NT2/D1 (cell line): ENCODE data around the gene WNT6.

Source experiments
- SUZ12 ChIP-seq: IDR thresholded peaks from 2 replicates; pipeline ENCODE4 v1.6.1; 2011; ENCODE audit not compliant: insufficient read length, insufficient read depth; ENCODE audit errors: extremely low read depth
- YY1 ChIP-seq: IDR thresholded peaks from 2 replicates; pipeline ENCODE4 v1.6.1; 2011; ENCODE audit not compliant: insufficient read length, insufficient read depth
- ZNF274 ChIP-seq: IDR thresholded peaks from 2 replicates; pipeline ENCODE4 v1.6.1; 2011; ENCODE audit warnings: mild to moderate bottlenecking, low read depth, low read length

DNA sequence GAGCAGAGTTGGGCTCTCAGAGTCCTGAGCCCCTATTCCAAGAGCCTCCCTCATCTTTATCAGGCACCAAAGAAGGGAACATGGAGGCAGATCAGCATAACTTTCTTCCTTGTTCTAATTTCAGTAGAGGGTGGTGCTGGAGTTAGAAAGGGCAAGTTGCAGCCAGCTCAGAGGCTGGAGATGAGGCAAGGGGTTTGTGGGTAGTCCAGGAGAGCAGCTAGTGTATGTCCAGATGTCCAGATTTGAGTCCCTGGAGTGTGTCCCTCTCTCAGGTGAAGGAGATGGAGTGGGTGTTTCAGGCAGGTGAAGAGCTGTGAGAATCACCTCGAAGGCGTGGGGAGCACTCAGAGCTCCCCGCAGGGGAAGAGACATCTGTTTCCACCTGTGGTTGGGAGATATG is 27.5 kb upstream of the WNT6 start:
- TF ChIP-seq YY1 (no peak), ZNF274 (no peak), SUZ12 (no peak)
